Prostate gland (tissue), 2 donors: ENCODE results near the gene TLE6.
"Not testable (repeated sequence)": the region's sequence is repeated elsewhere in the genome, so short reads cannot be mapped to it uniquely, and the experiment has no call there.

Experiments used
- CTCF ChIP-seq, 4 experiments: fragments of 200-600 bp in 2 of 4; fragments of 450-650 bp in 2 of 4; sonication (generic) in 2 of 4; IDR thresholded peaks; 1 replicate in 3 of 4; 2 replicates in 1 of 4; pipeline ENCODE4 v1.5.1; 2016 to 2019; ENCODE audit warnings: antibody characterized with exemption in 4 of 4, mild to moderate bottlenecking in 2 of 4, moderate library complexity in 2 of 4
- POLR2A ChIP-seq: fragments of 450-650 bp; IDR thresholded peaks from one replicate; pipeline ENCODE4 v1.6.1; 2016; ENCODE audit warnings: antibody characterized with exemption, mild to moderate bottlenecking

- TF ChIP-seq CTCF (IDR thresholded peaks at IDR 0.05); POLR2A: not testable (repeated sequence)
These were observed 13.7 kb upstream of the TLE6 start for GRCh38 chr19:2963631-2964030.
